NCI-H345 treated with DMSO at 0.1 percent for 48 hours (cell line): ENCODE data around the gene FAM187B.
"Not testable (repeated sequence)": the region's sequence is repeated elsewhere in the genome, so short reads cannot be mapped to it uniquely, and the experiment has no call there.

Experiments used
- DNase-seq: peaks from one replicate; lab custom pipeline; 2025; ENCODE audit not compliant: unreplicated experiment; lab: John Stamatoyannopoulos, UW

FAM187B gene

GRCh38 chr19:35236638-35237400 is 8.3 kb upstream of the FAM187B start:
- DNase-seq: no peak

GRCh38 chr19:35232912-35233311 is 4.4 kb upstream of the FAM187B start:
- DNase-seq: no peak

DNA sequence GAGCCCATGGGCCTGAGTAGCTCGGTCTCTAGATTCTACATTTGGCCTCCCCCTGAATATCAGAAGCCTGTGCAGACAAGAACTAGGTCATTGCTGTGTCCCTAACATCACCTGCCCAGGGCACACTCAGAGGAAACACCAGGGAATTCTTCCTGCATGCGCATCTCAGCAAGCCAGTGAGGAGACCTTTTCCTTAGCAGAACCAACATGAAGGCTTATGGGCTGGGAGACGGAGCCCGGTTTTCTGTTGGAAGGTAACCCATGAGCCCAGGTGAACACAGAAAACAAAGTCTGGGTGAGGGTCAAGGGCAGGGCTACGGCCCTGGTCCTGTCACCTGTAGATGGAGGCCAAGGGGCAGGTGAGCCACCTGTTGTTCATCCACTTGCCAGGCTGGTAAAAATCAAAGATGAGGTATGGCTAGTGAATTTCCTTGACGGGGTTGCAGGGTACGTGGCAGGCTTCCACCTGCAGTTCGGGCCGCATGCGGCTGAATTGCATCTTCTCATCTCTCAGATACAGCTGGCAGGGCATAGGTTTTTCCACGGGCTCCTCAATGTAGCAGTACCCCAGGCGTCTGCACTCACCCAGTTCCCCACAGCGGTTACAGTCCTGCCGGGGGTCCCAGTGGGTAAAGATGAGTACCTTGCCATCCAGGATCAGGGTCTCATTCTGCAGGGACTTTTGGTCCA is 3.6 kb upstream of the FAM187B start:
- DNase-seq: no peak

GRCh38 chr19:35229601-35230000 is 1.1 kb upstream of the FAM187B start:
- no peak for DNase-seq

- no peak for DNase-seq
These were observed 1.8 kb downstream of the FAM187B start for GRCh38 chr19:35226748-35227147.

- no peak for DNase-seq
These were observed 2.6 kb downstream of the FAM187B start for GRCh38 chr19:35225951-35226350.

DNA sequence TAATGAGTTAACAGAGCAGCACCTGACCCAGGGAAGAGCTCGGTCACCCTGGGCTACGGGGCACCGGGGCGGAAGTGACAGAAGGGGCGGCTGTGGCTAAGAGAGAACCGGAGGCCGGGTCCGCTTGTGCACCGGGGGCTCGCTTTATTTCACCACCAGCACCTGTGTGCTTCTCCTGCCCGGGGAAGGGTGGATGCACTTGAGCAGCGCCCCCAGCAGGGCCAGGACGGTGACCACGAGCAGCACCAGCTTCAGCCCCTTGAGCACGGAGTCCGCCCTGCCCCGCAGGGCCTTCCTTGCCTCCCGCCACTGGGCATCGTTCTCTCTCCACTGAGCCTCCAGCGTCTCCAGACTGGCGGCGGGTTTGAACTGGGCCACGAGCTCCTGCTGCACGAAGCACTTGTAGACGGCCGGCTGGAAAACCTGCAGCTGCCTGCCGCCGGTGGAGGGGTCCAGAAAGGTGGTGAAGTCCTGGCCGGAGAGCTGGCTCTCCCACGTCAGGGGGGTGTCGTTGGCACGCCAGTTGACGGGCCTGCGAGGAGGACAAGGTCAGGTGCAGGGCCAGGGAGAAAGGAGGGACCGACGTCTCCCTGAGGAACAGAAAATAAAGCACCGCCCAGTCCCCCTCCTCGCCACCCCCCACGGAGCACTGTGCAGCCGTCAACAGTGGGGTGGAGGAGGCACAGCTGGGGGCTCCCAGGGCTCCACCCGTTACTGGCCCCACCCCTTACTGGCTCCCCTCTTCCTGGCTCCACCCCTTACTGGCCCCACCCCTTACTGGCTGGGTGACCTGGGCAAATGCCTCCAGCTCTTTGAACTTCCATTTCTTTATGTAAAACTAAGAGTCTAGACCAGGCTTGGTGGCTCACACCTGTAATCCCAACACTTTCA is 3.6 kb downstream of the FAM187B start:
- no peak for DNase-seq

- DNase-seq: no peak
These were observed 4.6 kb downstream of the FAM187B start for GRCh38 chr19:35223862-35224505.

- no peak for DNase-seq
These were observed 5.3 kb downstream of the FAM187B start for GRCh38 chr19:35223084-35223790.

GRCh38 chr19:35222373-35223015 is 6.0 kb downstream of the FAM187B start:
- no peak for DNase-seq

- DNase-seq: not testable (repeated sequence)
These were observed 7.5 kb downstream of the FAM187B start for GRCh38 chr19:35220973-35221590.

GRCh38 chr19:35220315-35220921 is 8.1 kb downstream of the FAM187B start:
- DNase-seq: no peak

DNA sequence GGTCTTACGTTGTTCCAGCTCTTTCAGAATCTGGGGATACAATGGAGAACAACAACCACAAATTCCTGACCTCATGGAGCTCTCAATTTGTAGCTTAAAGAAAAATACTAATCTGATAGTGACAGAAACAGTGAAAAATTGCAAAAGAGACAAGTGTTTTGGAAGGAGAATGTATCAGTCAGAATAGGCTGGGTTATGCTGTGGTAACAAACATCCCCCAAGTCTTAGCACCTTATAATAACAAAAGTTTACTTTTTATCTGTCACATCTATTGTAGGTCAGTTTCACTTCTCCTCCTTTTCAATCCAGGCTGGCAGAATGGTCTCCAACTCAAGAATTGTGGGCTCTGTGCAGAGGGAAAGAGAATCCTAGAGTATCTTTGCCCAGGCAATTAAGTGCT is 9.5 kb downstream of the FAM187B start:
- no peak for DNase-seq

GRCh38 chr19:35217649-35217990 is 10.9 kb downstream of the FAM187B start:
- DNase-seq: no peak

- no peak for DNase-seq
These were observed 11.5 kb downstream of the FAM187B start for GRCh38 chr19:35216833-35217648.

- no peak for DNase-seq
These were observed 12.3 kb downstream of the FAM187B start for GRCh38 chr19:35216016-35216832.

DNA sequence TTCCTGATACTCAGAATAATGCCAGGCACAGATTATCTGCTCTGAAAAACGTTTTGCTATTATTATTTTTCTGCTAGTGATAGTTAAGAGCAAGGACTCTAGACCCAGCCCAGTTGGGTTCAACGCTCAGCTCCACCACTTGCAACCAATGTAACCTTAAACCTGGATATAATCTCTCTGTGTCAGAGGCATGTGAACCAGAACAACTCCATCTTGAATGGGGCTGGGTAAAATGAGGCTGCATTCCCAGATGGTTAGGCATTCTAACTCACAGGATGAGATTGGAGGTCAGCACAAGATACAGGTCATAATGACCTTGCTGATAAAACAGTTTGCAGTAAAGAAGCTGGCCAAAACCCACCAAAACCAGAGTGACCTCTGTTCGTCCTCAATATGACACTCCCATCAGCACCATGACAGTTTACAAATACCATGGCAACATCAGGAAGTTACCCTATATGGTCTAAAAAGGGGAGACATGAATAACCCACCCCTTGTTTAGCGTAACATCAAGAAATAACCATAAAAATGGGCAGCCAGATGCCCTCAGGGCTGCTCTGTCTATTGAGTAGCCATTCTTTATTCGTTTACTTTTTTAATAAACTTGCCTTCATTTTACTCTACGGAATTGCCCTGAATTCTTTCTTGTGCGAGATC is 13.6 kb downstream of the FAM187B start:
- DNase-seq: no peak
